ENCODE results near the gene IL1R1. TPM values are rescaled to one million over a fixed set of nuclear protein-coding genes. Genes with fewer than 3 reads are reported as not detected.

Gene IL1R1
- polyA plus RNA-seq, 3 donors = 1.8 to 2.7 (median 2.6) TPM

- H3K9ac ChIP-seq (ENCODE audit: insufficient read depth, low read length, poor library complexity, severe bottlenecking) = no peak overlapping the region
- H3K36me3 ChIP-seq (replicated peaks in 1 of 2; ENCODE audit: control insufficient read depth in 1 of 2, insufficient read depth in 2 of 2, low read length in 2 of 2) = no peaks in the 10 kb centered on the region
- no peak for DNase-seq
- Mint-ChIP-seq H3K4me3 (no peak overlapping the region), H3K27me3 (ENCODE audit: low read depth in 3 of 3) (peaks cover 0 to 3% (median 0%) of the 10 kb centered on the region in 3 donors), H3K4me1 (peaks cover 4% of the 10 kb centered on the region), H3K9me3 (peaks cover 2 to 5% (median 4%) of the 10 kb centered on the region in 7 donors), H3K27ac (no peak overlapping the region), H3K36me3 (no peaks in the 10 kb centered on the region)
- H3K4me1 ChIP-seq (ENCODE audit: control insufficient read depth in 1 of 2, insufficient read depth in 2 of 2, low read length in 2 of 2) = no peaks in the 10 kb centered on the region
- intact Hi-C loops (cut with micrococcal nuclease) = no loop called here
- H3K27ac ChIP-seq (ENCODE audit: low read depth in 1 of 2, low read length in 2 of 2) = no peak overlapping the region
- no peaks in the 10 kb centered on the region for H3K9me3 ChIP-seq (replicated peaks in 1 of 2; ENCODE audit: control insufficient read depth in 1 of 2, insufficient read depth in 1 of 2, low read length in 2 of 2)
- no peaks in the 10 kb centered on the region for H3K79me2 ChIP-seq (ENCODE audit: insufficient read depth, low read length)
- no peak overlapping the region for H2AFZ ChIP-seq (ENCODE audit: insufficient read depth, low read depth, low read length, poor library complexity, severe bottlenecking)
- H4K20me1 ChIP-seq (ENCODE audit: insufficient read depth, low read length) = no peaks in the 10 kb centered on the region
- H3K4me3 ChIP-seq (replicated peaks in 1 of 3; ENCODE audit: low read depth in 2 of 3, low read length in 3 of 3) = no peak overlapping the region
- TF ChIP-seq CTCF (IDR thresholded peaks at IDR 0.05) = no peak
- no peaks in the 10 kb centered on the region for H3K27me3 ChIP-seq (ENCODE audit: control insufficient read depth in 2 of 2, insufficient read depth in 2 of 2, low read length in 2 of 2)
- H3K4me2 ChIP-seq (replicated peaks; ENCODE audit: extremely low read depth, low read length, poor library complexity, severe bottlenecking) = no peak overlapping the region
Observed at GRCh38 chr2:102208774-102209173, 66.2 kb downstream of the IL1R1 start.

DNA sequence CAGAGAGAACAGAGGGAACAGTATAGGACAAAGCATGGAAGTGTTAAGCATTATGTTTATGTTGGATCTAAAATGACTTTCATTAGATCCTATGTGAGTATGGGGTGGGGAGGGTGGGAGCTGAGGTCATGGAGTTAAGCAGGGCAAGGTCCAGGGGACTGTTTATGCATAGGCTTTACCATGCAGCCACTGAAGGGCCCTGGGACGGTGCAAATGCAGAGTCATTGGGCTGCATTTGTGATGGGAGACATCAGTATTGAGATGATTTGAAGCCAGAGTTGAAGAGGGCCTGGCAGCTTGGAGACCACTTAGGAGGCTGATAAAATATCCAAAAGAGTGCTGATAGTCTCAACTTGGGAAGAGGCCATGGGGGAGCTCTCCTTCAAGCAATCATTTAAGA is 66.9 kb downstream of the IL1R1 start:
- H3K79me2 ChIP-seq (ENCODE audit: insufficient read depth, low read length) = no peaks in the 10 kb centered on the region
- no peak overlapping the region for H3K4me3 Mint-ChIP-seq
- no peak overlapping the region for H3K4me3 ChIP-seq (replicated peaks in 1 of 3; ENCODE audit: low read depth in 2 of 3, low read length in 3 of 3)
- no peak overlapping the region for H2AFZ ChIP-seq (ENCODE audit: insufficient read depth, low read depth, low read length, poor library complexity, severe bottlenecking)
- intact Hi-C loops (cut with micrococcal nuclease) = no loop called here
- H3K27ac ChIP-seq (ENCODE audit: low read depth in 1 of 2, low read length in 2 of 2) = no peak overlapping the region
- peaks cover 0 to 3% (median 0%) of the 10 kb centered on the region in 3 donors for H3K27me3 Mint-ChIP-seq (ENCODE audit: low read depth in 3 of 3)
- H3K4me2 ChIP-seq (replicated peaks; ENCODE audit: extremely low read depth, low read length, poor library complexity, severe bottlenecking) = no peak overlapping the region
- no peaks in the 10 kb centered on the region for H4K20me1 ChIP-seq (ENCODE audit: insufficient read depth, low read length)
- H3K27me3 ChIP-seq (ENCODE audit: control insufficient read depth in 2 of 2, insufficient read depth in 2 of 2, low read length in 2 of 2) = no peaks in the 10 kb centered on the region
- H3K4me1 ChIP-seq (ENCODE audit: control insufficient read depth in 1 of 2, insufficient read depth in 2 of 2, low read length in 2 of 2) = no peaks in the 10 kb centered on the region
- no peak overlapping the region for H3K27ac Mint-ChIP-seq
- H3K9me3 ChIP-seq (replicated peaks in 1 of 2; ENCODE audit: control insufficient read depth in 1 of 2, insufficient read depth in 1 of 2, low read length in 2 of 2) = no peaks in the 10 kb centered on the region
- H3K9me3 Mint-ChIP-seq = peaks cover 0 to 4% (median 4%) of the 10 kb centered on the region in 7 donors
- no peaks in the 10 kb centered on the region for H3K36me3 ChIP-seq (replicated peaks in 1 of 2; ENCODE audit: control insufficient read depth in 1 of 2, insufficient read depth in 2 of 2, low read length in 2 of 2)
- no peak for TF ChIP-seq CTCF (IDR thresholded peaks at IDR 0.05)
- H3K4me1 Mint-ChIP-seq = peaks cover 4% of the 10 kb centered on the region
- no peaks in the 10 kb centered on the region for H3K36me3 Mint-ChIP-seq
- 0% methylated on average over 1 of the region's 1 CpG for WGBS (ENCODE audit: insufficient coverage)
- DNase-seq = no peak
- no peak overlapping the region for H3K9ac ChIP-seq (ENCODE audit: insufficient read depth, low read length, poor library complexity, severe bottlenecking)

Measured in CD14-positive monocyte (primary cell).